C4-2B (cell line): ENCODE measurements around the gene GAK.

Source experiments
- H3K27ac ChIP-seq: fragments of 450-650 bp; 2 replicates; pipeline ENCODE4 v1.5.1; 2017
- CTCF ChIP-seq: fragments of 450-650 bp; conservative IDR thresholded peaks from 2 replicates; pipeline ENCODE4 v1.5.1; 2017; ENCODE audit warnings: mild to moderate bottlenecking
- ZFX ChIP-seq: fragments of 450-650 bp; IDR thresholded peaks from 2 replicates; pipeline ENCODE4 v1.6.1; 2017

Gene GAK

GRCh38 chr4:966266-967112 is 34.4 kb upstream of the GAK start:
- H3K27ac ChIP-seq = no peak overlapping the region
- TF ChIP-seq ZFX (no peak), CTCF (no peak)

GRCh38 chr4:965766-966134 is 33.6 kb upstream of the GAK start:
- TF ChIP-seq ZFX (no peak), CTCF (no peak)
- no peak overlapping the region for H3K27ac ChIP-seq

GRCh38 chr4:965048-965765 is 33.1 kb upstream of the GAK start:
- TF ChIP-seq CTCF (no peak), ZFX (no peak)
- H3K27ac ChIP-seq = no peak overlapping the region; the same call in 1 of the 2 replicates

GRCh38 chr4:964346-965025 is 32.4 kb upstream of the GAK start:
- TF ChIP-seq CTCF = no peak
- TF ChIP-seq ZFX = no peak
- H3K27ac ChIP-seq = peak overlapping the region; percentile 91; the same call in 1 of the 2 replicates

- no peak for TF ChIP-seq CTCF
- 0 out of 2 replicates have a peak, but pooled peaks have one; percentile 3 for TF ChIP-seq ZFX
Measured at GRCh38 chr4:963276-964225, 31.4 kb upstream of the GAK start.

GRCh38 chr4:962231-963208 is 30.4 kb upstream of the GAK start:
- H3K27ac ChIP-seq = peak overlapping the region; percentile 91
- TF ChIP-seq CTCF (no peak; the same call in 1 of the 2 replicates), ZFX (no peak)

More at GRCh38 chr4:963276-964225, 31.4 kb upstream of the GAK start:
- H3K27ac ChIP-seq = peak overlapping the region; percentile 91
